Activated naive CD4-positive, alpha-beta T cell treated with anti-CD3 and anti-CD28 coated beads for 36 hours (primary cell): ENCODE data around the gene TMEM130. TPM values are rescaled to one million over a fixed set of nuclear protein-coding genes. Genes with fewer than 3 reads are reported as not detected.
A peak's percentile ranks its signal among the peaks of the same experiment; 100 is the strongest.

Experiments used
- CTCF ChIA-PET: fragments of 350-600 bp; sonication (Branson Sonifier 250); formaldehyde crosslinking; loops from one replicate; lab custom pipeline; 2021; ENCODE audit warnings: antibody characterized with exemption; lab: Charles Lee
- DNase-seq: peaks from one replicate; pipeline ENCODE4 v3.0.0-alpha.2; 2020
- H3K27ac Mint-ChIP-seq: one replicate; pipeline ENCODE4 v1.8.0; 2021; ENCODE audit warnings: mild to moderate bottlenecking, mixed read lengths
- H3K27me3 Mint-ChIP-seq: one replicate; pipeline ENCODE4 v1.8.0; 2021; ENCODE audit warnings: low read depth, mixed read lengths
- H3K36me3 Mint-ChIP-seq: one replicate; pipeline ENCODE4 v1.8.0; 2021; ENCODE audit warnings: low read depth, mixed read lengths
- H3K4me1 Mint-ChIP-seq: one replicate; pipeline ENCODE4 v1.8.0; 2021; ENCODE audit warnings: low read depth, mixed read lengths
- H3K4me3 Mint-ChIP-seq: one replicate; pipeline ENCODE4 v1.8.0; 2021; ENCODE audit warnings: mild to moderate bottlenecking, moderate library complexity, mixed read lengths
- H3K9me3 Mint-ChIP-seq: one replicate; pipeline ENCODE4 v1.8.0; 2021; ENCODE audit warnings: mixed read lengths
- intact Hi-C: fragments of 100-400 bp; cut with micrococcal nuclease; formaldehyde crosslinking; loops from one replicate; pipeline ENCODE4 v1.15.1; 2023
- total RNA-seq, 2 experiments: library from RNA; stranded (reverse); gene quantifications; one replicate each; pipeline ENCODE4 v1.2.3, GENCODE V29; 2021

Gene TMEM130
- total RNA-seq, 2 experiments from 2014 or later: 0.10 TPM; not detected in 1

DNA sequence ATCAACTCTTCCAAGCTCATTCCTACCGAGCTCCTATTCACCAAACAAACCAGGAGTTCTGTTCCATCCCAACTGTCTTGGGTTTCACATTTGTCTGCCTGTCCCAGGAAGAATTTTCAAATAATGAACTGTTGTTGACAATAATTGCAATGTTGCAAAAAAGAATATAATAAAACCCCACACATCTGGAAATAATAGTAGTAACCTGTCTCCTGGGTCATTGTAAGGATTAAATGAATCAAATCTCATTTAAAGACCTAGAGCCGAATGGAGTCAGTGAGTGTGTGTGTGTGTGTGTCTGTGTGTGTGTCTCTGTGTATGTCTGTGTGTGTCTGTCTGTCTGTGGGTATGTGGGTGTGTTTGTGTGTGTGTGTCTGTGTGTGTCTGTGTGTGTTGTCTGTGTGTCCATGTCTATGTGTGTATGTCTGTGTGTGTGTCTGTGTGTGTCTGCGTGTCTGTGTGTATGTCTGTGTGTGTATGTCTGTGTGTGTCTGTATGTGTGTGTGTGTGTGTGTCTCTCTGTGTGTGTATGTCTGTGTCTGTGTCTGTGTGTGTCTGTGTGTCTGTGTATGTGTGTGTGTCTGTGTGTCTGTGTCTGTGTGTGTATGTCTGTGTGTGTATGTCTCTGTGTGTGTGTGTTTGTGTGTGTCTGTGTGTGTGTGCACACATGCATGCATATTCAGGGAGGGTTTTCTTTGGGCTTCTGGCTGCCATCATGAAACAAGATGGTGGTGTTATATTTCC, 52.7 kb downstream of the TMEM130 start:
- H3K27me3 Mint-ChIP-seq: peaks cover 5% of the 10 kb centered on the region
- no peak overlapping the region for H3K4me3 Mint-ChIP-seq
- DNase-seq: no peak
- no peaks in the 10 kb centered on the region for H3K4me1 Mint-ChIP-seq
- CTCF ChIA-PET: interaction anchor here (0.5 to 1.2 kb wide), 2 partner anchors 14 to 98 kb away, joined by 3 read pairs; no protein-coding TSS in a partner anchor
- H3K9me3 Mint-ChIP-seq: no peaks in the 10 kb centered on the region
- H3K36me3 Mint-ChIP-seq: no peaks in the 10 kb centered on the region
- intact Hi-C loops: no loop called here
- no peak overlapping the region for H3K27ac Mint-ChIP-seq

DNA sequence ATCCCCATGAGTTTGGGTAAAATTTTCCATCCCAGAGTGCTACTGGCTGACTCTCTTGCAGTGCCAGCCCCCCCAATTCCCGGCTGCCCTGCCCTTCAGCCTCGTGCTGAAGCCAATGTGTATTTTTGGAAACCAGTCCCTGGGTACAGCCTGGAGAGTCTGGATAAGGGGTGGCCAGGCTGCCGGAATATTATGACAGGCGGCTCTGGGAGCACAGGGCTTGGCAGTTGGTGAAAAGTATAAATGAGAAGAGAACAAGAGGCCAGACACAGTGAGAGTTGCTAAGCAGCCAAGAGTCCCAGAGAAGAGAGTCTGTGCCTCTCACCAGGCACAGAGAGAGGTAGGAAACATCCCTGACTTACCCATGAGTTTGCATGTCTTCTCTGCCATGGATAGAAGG, 53.6 kb downstream of the TMEM130 start:
- Mint-ChIP-seq H3K27ac (no peak overlapping the region), H3K27me3 (peaks cover 5% of the 10 kb centered on the region), H3K36me3 (no peaks in the 10 kb centered on the region), H3K9me3 (peaks cover 1% of the 10 kb centered on the region), H3K4me3 (no peak overlapping the region), H3K4me1 (no peaks in the 10 kb centered on the region)
- DNase-seq: no peak
- intact Hi-C loops: no loop called here
- CTCF ChIA-PET: interaction anchor here (0.5 to 1.7 kb wide), 3 partner anchors 15 to 99 kb away, joined by 3 to 5 read pairs (median 3); no protein-coding TSS in a partner anchor

DNA sequence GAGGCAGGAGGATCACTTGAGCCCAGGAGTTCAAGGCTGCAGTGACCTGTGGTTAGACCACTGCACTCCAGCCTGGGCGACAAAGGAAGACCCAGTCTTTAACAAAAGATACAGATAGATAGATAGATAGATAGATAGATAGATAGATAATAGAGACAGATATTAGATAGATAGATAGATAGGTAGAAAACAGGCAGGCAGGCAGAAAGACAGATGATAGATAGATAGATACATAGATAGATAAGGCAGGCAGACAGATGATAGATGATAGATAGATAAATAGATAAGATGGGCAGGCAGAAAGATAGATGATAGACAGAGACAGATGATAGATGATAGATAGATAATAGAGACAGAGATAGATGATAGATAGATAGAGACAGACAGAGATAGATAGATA, 54.5 kb downstream of the TMEM130 start:
- Mint-ChIP-seq H3K4me1 (no peaks in the 10 kb centered on the region), H3K27me3 (peaks cover 5% of the 10 kb centered on the region), H3K27ac (no peak overlapping the region), H3K36me3 (no peaks in the 10 kb centered on the region), H3K4me3 (no peak overlapping the region), H3K9me3 (peaks cover 2% of the 10 kb centered on the region)
- DNase-seq: no peak
- CTCF ChIA-PET: interaction anchor here (1.7 kb wide), 1 partner anchor 70 kb away, joined by 5 read pairs; no protein-coding TSS in a partner anchor
- intact Hi-C loops: no loop called here

DNA sequence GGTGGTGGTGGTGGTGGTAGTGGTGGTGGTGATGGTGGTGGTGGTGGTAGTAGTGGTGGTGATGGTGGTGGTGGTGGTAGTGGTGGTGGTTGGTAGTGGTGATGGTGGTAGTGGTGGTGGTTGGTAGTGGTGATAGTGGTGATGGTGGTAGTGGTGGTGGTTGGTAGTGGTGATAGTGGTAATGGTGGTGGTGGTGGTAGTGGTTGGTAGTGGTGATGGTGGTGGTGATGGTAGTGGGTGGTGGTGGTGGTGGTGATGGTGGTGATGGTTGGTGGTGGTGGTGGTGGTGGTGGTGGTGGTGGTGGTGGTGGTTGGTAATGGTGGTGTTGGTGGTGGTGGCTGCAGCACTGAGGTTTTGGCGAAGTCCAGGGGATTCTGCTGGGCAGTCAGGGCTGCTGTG, 58.5 kb downstream of the TMEM130 start:
- Mint-ChIP-seq H3K4me3 (no peak overlapping the region), H3K4me1 (no peaks in the 10 kb centered on the region), H3K27me3 (peaks cover 10% of the 10 kb centered on the region), H3K36me3 (no peaks in the 10 kb centered on the region), H3K9me3 (peaks cover 2% of the 10 kb centered on the region), H3K27ac (no peak overlapping the region)
- DNase-seq: no peak
- intact Hi-C loops: no loop called here
- CTCF ChIA-PET: no interaction called here

DNA sequence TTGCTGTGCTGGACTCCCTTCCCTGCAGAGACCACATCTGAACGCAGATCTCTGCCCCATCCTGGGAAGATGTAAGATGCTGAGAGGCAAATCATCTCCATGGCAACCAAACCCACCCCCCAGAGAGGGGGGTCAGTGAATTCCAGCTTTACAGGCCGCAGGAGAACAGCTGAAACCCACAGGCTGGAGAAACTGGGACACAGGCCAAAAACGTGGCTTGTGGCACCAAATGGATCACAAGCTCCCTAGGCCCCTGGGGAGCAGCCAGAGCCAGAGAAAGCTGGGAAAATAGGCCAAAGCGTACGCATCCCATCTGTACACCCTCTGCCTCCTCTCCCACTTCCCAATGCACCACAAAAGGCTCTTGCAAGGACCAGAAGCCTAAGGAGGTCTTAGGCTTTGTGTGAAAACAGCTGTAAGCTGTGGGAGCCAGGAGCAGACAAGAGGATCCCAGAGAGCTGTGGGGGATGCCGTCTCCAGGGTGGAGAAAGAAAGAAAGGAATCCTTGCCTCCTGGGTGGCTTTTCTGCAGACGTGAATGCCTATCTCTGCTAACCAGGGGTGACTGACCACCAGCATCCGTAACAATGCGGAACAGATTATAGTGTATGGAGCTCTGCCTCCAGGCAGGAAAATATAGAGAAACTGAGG, 59.5 kb downstream of the TMEM130 start:
- Mint-ChIP-seq H3K36me3 (no peaks in the 10 kb centered on the region), H3K9me3 (peaks cover 2% of the 10 kb centered on the region), H3K4me1 (no peaks in the 10 kb centered on the region), H3K27ac (no peak overlapping the region), H3K4me3 (no peak overlapping the region), H3K27me3 (peaks cover 9% of the 10 kb centered on the region)
- no peak for DNase-seq
- intact Hi-C loops: no loop called here
- CTCF ChIA-PET: interaction anchor here (0.8 kb wide), 1 partner anchor 28 kb away, joined by 3 read pairs; no protein-coding TSS in a partner anchor

DNA sequence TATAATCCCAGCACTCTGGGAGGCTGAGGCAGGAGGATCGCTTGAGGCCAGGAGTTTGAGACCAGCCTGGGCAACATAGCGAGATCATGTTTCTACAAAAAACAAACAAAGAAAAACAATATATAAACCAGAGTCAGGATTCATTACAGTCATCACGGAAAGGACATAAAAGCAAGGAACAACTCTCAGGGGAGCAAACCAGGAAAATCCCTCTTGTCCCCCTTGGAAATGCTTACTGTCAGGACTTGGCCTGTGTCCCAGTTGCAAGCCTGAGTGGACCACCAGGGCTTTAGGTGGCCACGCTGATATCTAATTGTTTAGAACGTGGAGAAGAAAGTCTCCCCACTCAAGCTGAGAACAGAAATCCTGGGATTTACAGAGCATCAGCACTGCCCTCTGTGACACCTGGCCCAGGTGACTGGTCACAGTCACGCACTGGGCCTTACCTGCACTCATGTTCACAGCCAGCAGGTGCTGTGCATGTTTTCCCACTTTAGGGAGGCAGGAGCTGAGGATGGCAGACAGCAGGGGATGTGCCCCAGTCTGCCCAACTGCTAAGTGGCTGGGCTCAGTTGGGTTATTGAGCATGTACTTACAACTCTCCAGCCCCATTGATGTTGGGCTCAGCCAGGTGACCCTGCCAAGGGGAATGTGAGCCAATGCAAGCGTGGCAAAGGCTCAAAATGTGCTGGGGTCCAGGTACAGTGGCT, 60.9 kb downstream of the TMEM130 start:
- H3K27me3 Mint-ChIP-seq: peaks cover 9% of the 10 kb centered on the region
- H3K4me3 Mint-ChIP-seq: no peak overlapping the region
- CTCF ChIA-PET: no interaction called here
- intact Hi-C loops: no loop called here
- H3K4me1 Mint-ChIP-seq: no peaks in the 10 kb centered on the region
- no peak overlapping the region for H3K27ac Mint-ChIP-seq
- no peaks in the 10 kb centered on the region for H3K36me3 Mint-ChIP-seq
- peaks cover 2% of the 10 kb centered on the region for H3K9me3 Mint-ChIP-seq
- no peak for DNase-seq

DNA sequence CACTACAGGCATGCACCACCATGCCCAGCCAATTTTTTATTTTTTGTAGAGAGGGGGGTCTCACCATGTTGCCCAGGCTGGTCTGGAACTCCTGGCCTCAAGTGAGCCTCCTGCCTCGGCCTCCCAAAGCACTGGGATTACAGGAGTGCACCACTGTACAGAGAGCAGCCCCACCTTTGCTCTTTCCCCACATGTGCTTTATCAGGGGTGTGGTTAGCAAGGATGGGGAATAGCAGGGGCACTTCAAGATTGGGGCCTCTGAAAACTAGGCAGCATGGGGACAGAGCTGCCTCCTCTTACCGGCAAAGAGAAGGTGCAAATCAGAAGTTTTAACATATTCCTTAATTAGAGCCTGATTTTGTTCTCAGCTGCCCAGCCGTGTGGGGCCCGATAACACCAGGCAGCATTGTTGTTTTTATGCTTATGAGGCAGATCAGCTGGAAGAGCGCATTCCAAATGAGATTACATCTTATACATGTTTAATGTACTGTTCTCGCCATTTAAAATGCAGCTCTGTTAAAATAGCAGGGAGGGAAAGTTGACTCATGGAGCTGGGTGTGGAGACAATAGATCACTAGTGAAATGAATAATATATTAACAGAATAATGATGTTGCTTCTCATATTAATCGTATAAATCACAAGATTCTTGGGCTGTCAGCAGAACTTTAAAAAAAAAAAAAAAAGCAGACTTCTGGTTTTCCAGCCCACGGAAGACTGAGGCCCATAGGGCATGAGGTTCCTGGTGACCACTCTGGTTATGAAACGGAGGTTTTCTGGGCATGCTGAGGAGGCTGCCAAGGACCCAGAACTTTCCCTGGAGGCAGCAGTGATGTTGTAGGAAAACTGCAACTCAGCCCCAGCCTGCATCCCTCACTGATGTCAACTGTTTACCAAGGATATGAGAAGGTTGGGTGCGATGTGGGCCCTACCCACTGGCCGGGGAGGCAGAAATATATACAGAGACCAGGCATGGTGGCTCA, 62.5 kb downstream of the TMEM130 start:
- Mint-ChIP-seq H3K9me3 (peaks cover 2% of the 10 kb centered on the region), H3K4me3 (no peak overlapping the region), H3K4me1 (peaks cover 2% of the 10 kb centered on the region), H3K27ac (no peak overlapping the region), H3K36me3 (no peaks in the 10 kb centered on the region), H3K27me3 (peaks cover 12% of the 10 kb centered on the region)
- CTCF ChIA-PET: interaction anchor here (1.7 to 2.0 kb wide), 2 partner anchors 24 to 34 kb away, joined by 6 to 7 read pairs; no protein-coding TSS in a partner anchor
- DNase-seq: no peak
- intact Hi-C loops: no loop called here

DNA sequence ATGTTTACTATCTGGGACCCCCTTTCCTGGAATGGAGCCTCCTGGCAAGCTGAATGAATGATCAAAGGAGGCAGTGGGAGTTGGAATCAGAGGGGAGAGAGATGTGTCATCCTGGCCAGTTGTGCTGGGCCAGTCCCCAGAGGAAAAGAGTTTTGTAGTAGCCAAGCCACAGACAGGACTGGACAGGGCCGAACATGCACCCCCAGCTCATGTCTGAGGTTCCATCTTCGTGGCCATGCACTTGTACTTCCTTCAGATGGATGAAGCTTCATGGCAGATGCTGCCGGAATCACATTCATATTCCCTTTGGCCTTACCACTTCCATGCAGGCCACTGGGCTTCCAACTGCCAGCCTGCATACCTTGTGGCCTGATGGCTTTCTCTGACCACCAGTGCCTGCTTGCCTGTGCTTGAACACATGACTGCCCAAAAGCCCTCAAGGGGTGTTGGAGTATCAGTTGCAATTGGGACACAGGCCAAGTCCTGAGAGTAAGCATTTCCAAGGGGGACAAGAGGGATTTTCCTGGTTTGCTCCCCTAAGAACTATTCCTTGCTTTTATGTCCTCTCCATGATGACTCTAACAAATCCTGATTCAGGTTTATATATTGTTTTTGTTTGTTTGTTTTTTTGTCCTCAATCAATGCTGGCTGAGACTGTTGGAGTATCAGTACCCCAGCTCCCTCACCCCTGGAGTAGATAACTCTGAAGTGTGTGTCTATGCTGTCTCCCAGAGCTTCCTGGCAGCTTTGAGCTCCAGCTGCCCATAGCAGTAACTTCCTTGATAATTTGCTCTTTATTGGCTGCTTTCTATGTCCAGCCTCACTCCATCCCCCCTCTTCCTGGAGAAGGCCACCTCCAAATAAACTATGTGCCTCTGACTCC, 63.6 kb downstream of the TMEM130 start:
- H3K27me3 Mint-ChIP-seq: peaks cover 12% of the 10 kb centered on the region
- peaks cover 3% of the 10 kb centered on the region for H3K4me1 Mint-ChIP-seq
- H3K9me3 Mint-ChIP-seq: peaks cover 4% of the 10 kb centered on the region
- CTCF ChIA-PET: interaction anchor here (0.5 to 2.0 kb wide), 3 partner anchors 25 to 69 kb away, joined by 5 to 7 read pairs (median 6); no protein-coding TSS in a partner anchor
- no peak overlapping the region for H3K4me3 Mint-ChIP-seq
- intact Hi-C loops: no loop called here
- H3K36me3 Mint-ChIP-seq: no peaks in the 10 kb centered on the region
- H3K27ac Mint-ChIP-seq: no peak overlapping the region
- no peak for DNase-seq

DNA sequence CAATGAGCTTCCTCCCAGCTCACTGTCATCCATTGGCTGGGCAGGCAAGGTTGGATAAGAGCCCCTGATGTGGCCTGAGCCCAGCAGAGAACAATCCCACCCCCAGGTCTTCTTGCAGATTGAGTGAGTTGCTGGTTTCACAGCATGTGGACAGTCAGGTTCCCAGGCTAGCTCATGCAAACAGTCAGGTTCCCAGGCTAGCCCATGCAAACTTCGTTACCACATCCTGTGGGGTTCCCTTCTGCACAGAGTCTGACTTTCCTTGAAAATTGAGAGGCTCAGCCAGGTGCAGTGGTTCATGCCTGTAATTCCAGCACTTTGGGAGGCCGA, 67.1 kb downstream of the TMEM130 start:
- CTCF ChIA-PET: interaction anchor here (0.7 kb wide), 1 partner anchor 606 kb away, joined by 4 read pairs; no protein-coding TSS in a partner anchor
- H3K27ac Mint-ChIP-seq: no peak overlapping the region

DNA sequence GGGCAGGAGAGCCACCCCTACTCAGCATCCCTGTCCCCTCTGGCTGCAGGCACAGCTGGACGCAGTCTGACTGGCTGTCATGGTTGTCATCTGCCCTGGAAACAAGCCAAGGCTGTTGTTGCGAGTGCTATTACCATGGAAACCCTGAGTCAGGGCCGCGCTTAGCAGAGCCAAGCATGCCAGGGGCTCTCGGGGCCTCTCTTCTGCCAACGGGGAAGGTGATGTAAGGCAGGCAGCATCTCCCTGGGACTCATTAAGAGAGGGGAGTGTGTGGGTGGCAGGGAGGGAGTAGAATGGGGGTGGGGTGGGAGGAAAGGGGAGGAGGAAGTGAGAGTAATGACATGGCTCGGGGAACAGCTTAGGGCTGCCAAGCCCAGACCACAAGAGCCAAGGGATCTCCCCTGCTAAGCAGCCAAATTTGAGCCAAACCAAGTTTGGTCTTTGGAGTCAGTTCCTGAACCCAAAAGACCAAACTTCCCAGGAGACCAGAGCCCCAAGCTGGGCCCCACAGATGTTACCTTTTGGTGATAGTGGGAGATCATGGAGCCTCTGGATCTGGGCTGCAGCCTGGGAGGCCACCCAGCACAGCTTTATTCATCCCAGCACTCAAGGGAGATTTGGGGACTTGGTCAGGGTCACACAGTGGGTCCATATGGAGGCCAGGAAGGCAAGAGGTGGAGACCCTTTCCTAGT, 67.6 kb downstream of the TMEM130 start:
- Mint-ChIP-seq H3K27ac (no peak overlapping the region), H3K4me1 (peaks cover 3% of the 10 kb centered on the region), H3K36me3 (no peaks in the 10 kb centered on the region), H3K4me3 (no peak overlapping the region), H3K27me3 (peaks cover 14% of the 10 kb centered on the region), H3K9me3 (peaks cover 15% of the 10 kb centered on the region)
- CTCF ChIA-PET: no interaction called here
- intact Hi-C loops: no loop called here
- peak; percentile 54 for DNase-seq

More for the DNA sequence above, 67.1 kb downstream of the TMEM130 start:
- no peak for DNase-seq
- H3K4me3 Mint-ChIP-seq: no peak overlapping the region
- H3K4me1 Mint-ChIP-seq: peaks cover 3% of the 10 kb centered on the region
- peaks cover 16% of the 10 kb centered on the region for H3K27me3 Mint-ChIP-seq
- no peaks in the 10 kb centered on the region for H3K36me3 Mint-ChIP-seq
- H3K9me3 Mint-ChIP-seq: peaks cover 15% of the 10 kb centered on the region
- intact Hi-C loops: no loop called here
